Natural killer cell (primary cell): Measurements from ENCODE around the gene YBEY. TPM values are rescaled to one million over a fixed set of nuclear protein-coding genes. Genes with fewer than 3 reads are reported as not detected.

Source experiments
- ATAC-seq, 3 donors: fragments of 150-1000 bp in 2 of 3; fragments of 200-7000 bp in 1 of 3; cut with Tn5 transposase; 1 replicate in 1 of 3; 2 replicates in 2 of 3; pipeline ENCODE4 v1.10.0; 2021; ENCODE audit warnings: mild to moderate bottlenecking in 2 of 3, moderate library complexity in 2 of 3
- DNase-seq, 2 donors: peaks; one replicate each; pipeline versions ENCODE4 v3.0.0 to v3.0.0-alpha.2; 2013 to 2021; ENCODE audit warnings: mixed read lengths in 1 of 2
- H3K27ac ChIP-seq: one replicate; pipeline ENCODE4 v1.5.1; 2013; ENCODE audit warnings: mild to moderate bottlenecking, low read length
- H3K27me3 ChIP-seq: one replicate; pipeline ENCODE4 v1.6.1; 2013; ENCODE audit warnings: low read length; ENCODE audit not compliant: control insufficient read depth, insufficient read depth
- H3K36me3 ChIP-seq: one replicate; pipeline ENCODE4 v1.6.1; 2013; ENCODE audit warnings: low read length; ENCODE audit not compliant: control insufficient read depth, insufficient read depth
- H3K4me1 ChIP-seq: one replicate; pipeline ENCODE4 v1.6.1; 2013; ENCODE audit warnings: low read length; ENCODE audit not compliant: control insufficient read depth, insufficient read depth
- H3K4me3 ChIP-seq: one replicate; pipeline ENCODE4 v1.5.1; 2013; ENCODE audit warnings: low read length
- H3K9me3 ChIP-seq: one replicate; pipeline ENCODE4 v1.6.1; 2013; ENCODE audit warnings: low read length; ENCODE audit not compliant: control insufficient read depth, insufficient read depth
- H3K27ac Mint-ChIP-seq, 2 donors: one replicate each; pipeline ENCODE4 v1.8.0; 2022; ENCODE audit warnings: mild to moderate bottlenecking in 2 of 2, mixed read lengths in 2 of 2, moderate library complexity in 1 of 2
- H3K27me3 Mint-ChIP-seq, 2 donors: one replicate each; pipeline ENCODE4 v1.8.0; 2022; ENCODE audit warnings: low read depth in 2 of 2, mixed read lengths in 2 of 2
- H3K36me3 Mint-ChIP-seq: one replicate; pipeline ENCODE4 v1.8.0; 2022; ENCODE audit warnings: mixed read lengths
- H3K4me1 Mint-ChIP-seq, 2 donors: one replicate each; pipeline ENCODE4 v1.8.0; 2022; ENCODE audit warnings: mixed read lengths in 2 of 2
- H3K4me3 Mint-ChIP-seq: one replicate; pipeline ENCODE4 v1.8.0; 2022; ENCODE audit warnings: mild to moderate bottlenecking, moderate library complexity, mixed read lengths
- H3K9me3 Mint-ChIP-seq, 2 donors: one replicate each; pipeline ENCODE4 v1.8.0; 2022; ENCODE audit warnings: mixed read lengths in 2 of 2
- CTCF ChIP-seq: fragments of 200-600 bp; IDR thresholded peaks from one replicate; pipeline ENCODE4 v1.8.0; 2022; ENCODE audit warnings: antibody characterized with exemption
- WGBS: methylation state at CpG from one replicate; pipeline ENCODE4 v1.1.7; 2013; ENCODE audit warnings: missing lambda C conversion rate; ENCODE audit not compliant: insufficient coverage; 5-methylcytosine and 5-hydroxymethylcytosine counted together
- intact Hi-C: fragments of 100-400 bp; cut with micrococcal nuclease; formaldehyde crosslinking; loops from one replicate; pipeline ENCODE4 v1.14.2; 2022
- total RNA-seq, 4 donors: library from RNA; stranded (reverse); fragments of 120-200 nt in 1 of 4; gene quantifications; one replicate each; pipeline versions ENCODE4 v1.2.3 to v1.2.4, GENCODE V29; 2013 to 2022

Gene YBEY
- total RNA-seq, 3 donors from 2014 or later (not counting 1 experiment from before 2014, with no cell fraction given), result 10.8 to 13.7 (median 12.7) TPM

GRCh38 chr21:46265736-46266525 is 20.2 kb upstream of the YBEY start:
- H3K4me1 Mint-ChIP-seq, result peaks cover 0 to 4% of the 10 kb centered on the region in 2 donors
- H3K9me3 Mint-ChIP-seq, result no peaks in the 10 kb centered on the region
- intact Hi-C loops, result no loop called here
- peak overlapping the region in 1 of 2 donors; percentile 37 for H3K27ac Mint-ChIP-seq
- no peaks in the 10 kb centered on the region for H3K27me3 ChIP-seq
- no peak for ATAC-seq
- WGBS, result 94% methylated on average over 26 of the region's 26 CpGs
- no peak for DNase-seq
- peaks cover 19% of the 10 kb centered on the region for H3K36me3 Mint-ChIP-seq
- H3K9me3 ChIP-seq, result no peaks in the 10 kb centered on the region
- no peaks in the 10 kb centered on the region for H3K27me3 Mint-ChIP-seq
- no peaks in the 10 kb centered on the region for H3K4me1 ChIP-seq
- no peak overlapping the region for H3K27ac ChIP-seq
- no peak for TF ChIP-seq CTCF
- no peak overlapping the region for H3K4me3 ChIP-seq
- H3K4me3 Mint-ChIP-seq, result no peak overlapping the region
- H3K36me3 ChIP-seq, result peaks cover 75% of the 10 kb centered on the region

- Mint-ChIP-seq H3K9me3 (no peaks in the 10 kb centered on the region), H3K27ac (peak overlapping the region in 1 of 2 donors; percentile 35), H3K27me3 (no peaks in the 10 kb centered on the region), H3K36me3 (peaks cover 19% of the 10 kb centered on the region), H3K4me1 (peaks cover 0 to 4% of the 10 kb centered on the region in 2 donors), H3K4me3 (no peak overlapping the region)
- WGBS, result 98% methylated on average over 19 of the region's 19 CpGs
- H3K27ac ChIP-seq, result no peak overlapping the region
- no peak overlapping the region for H3K4me3 ChIP-seq
- TF ChIP-seq CTCF, result no peak
- intact Hi-C loops, result no loop called here
- H3K9me3 ChIP-seq, result no peaks in the 10 kb centered on the region
- H3K27me3 ChIP-seq, result no peaks in the 10 kb centered on the region
- no peaks in the 10 kb centered on the region for H3K4me1 ChIP-seq
- peaks cover 73% of the 10 kb centered on the region for H3K36me3 ChIP-seq
- no peak for DNase-seq
- no peak for ATAC-seq
Observed at GRCh38 chr21:46266946-46267345, 19.2 kb upstream of the YBEY start.

- Mint-ChIP-seq H3K9me3 (no peaks in the 10 kb centered on the region), H3K27ac (no peak overlapping the region), H3K36me3 (peaks cover 20% of the 10 kb centered on the region), H3K4me3 (no peak overlapping the region), H3K4me1 (peaks cover 0 to 4% of the 10 kb centered on the region in 2 donors), H3K27me3 (no peaks in the 10 kb centered on the region)
- ATAC-seq, result no peak
- H3K27ac ChIP-seq, result no peak overlapping the region
- peaks cover 84% of the 10 kb centered on the region for H3K36me3 ChIP-seq
- no peaks in the 10 kb centered on the region for H3K27me3 ChIP-seq
- DNase-seq, result no peak
- no peak for TF ChIP-seq CTCF
- intact Hi-C loops, result no loop called here
- H3K9me3 ChIP-seq, result no peaks in the 10 kb centered on the region
- 97% methylated on average over 13 of the region's 13 CpGs for WGBS
- no peaks in the 10 kb centered on the region for H3K4me1 ChIP-seq
- no peak overlapping the region for H3K4me3 ChIP-seq
Observed at GRCh38 chr21:46268371-46268770, 17.8 kb upstream of the YBEY start.
